ENCODE data around the gene CYP46A1. TPM values are rescaled to one million over a fixed set of nuclear protein-coding genes. Genes with fewer than 3 reads are reported as not detected.

Gene CYP46A1
- polyA plus RNA-seq, 2 of the 4 experiments (the other 2 are of a cell fraction): 0.06 to 0.13 TPM

DNA sequence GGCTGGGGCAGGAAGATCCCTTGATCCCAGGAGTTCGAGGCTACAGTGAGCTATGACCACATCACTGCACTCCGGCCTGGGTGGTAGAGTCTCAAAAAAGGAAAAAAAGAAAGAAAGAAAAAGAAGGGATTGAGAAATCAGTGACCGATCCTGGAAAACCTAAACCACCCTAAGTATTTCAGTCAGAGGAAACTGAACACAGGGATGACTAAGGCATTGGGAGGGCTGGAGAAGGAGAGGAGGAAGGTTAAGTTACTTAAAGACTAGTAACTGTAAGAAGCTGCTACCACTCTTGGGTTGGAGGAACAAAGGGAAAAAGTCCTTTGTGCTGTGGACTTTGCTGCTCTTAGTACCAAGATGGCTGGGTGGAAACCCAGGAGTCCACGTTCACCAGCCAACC is 28.6 kb upstream of the CYP46A1 start:
- no peak overlapping the region for H3K4me2 ChIP-seq
- H3K27ac ChIP-seq: no peak overlapping the region
- DNase-seq (ENCODE audit: low read depth in 1 of 2, low spot score in 1 of 2): no peak
- CTCF ChIA-PET: interaction anchor here (0.8 to 3.4 kb wide), 8 partner anchors 10 to 537 kb away, joined by 3 to 10 read pairs (median 4); no protein-coding TSS in a partner anchor
- H3K4me3 ChIP-seq: no peak overlapping the region
- 70% methylated on average over 4 of the region's 4 CpGs for WGBS (ENCODE audit: missing lambda C conversion rate)
- no peak for ATAC-seq
- H3K4me1 ChIP-seq: peaks cover 4% of the 10 kb centered on the region; the same call in 2 of the 3 replicates
- H3K9me3 ChIP-seq: no peaks in the 10 kb centered on the region
- POLR2A ChIA-PET: no interaction called here
- TF ChIP-seq CTCF (IDR thresholded peaks at IDR 0.05): no peak
- TF ChIP-seq HDAC2 (IDR thresholded peaks at IDR 0.05): no peak
- no peak for TF ChIP-seq CBX2 (IDR thresholded peaks at IDR 0.05; ENCODE audit: borderline replicate concordance, low read depth)
- no peak for TF ChIP-seq ZC3H11A (IDR thresholded peaks at IDR 0.05)
- no peak for TF ChIP-seq HOXA7 (CRISPR knock-in tag; IDR thresholded peaks at IDR 0.05)
- no peak for TF ChIP-seq ZNF302 (CRISPR knock-in tag; IDR thresholded peaks at IDR 0.05)
- TF ChIP-seq RAD21 (conservative IDR thresholded peaks at IDR 0.05 in 1 of 2, IDR thresholded peaks at IDR 0.05 in 1 of 2): no peak
- no peak for TF ChIP-seq MAFK (IDR thresholded peaks at IDR 0.05; ENCODE audit: partially characterized antibody)
- TF ChIP-seq HMGXB4 (CRISPR knock-in tag; IDR thresholded peaks at IDR 0.05; ENCODE audit: borderline replicate concordance): no peak
- no peak for TF ChIP-seq RCOR1 (IDR thresholded peaks at IDR 0.05; ENCODE audit: low read depth, low read length)
- TF ChIP-seq RFX5 (IDR thresholded peaks at IDR 0.05): no peak
- no peak for FAIRE-seq

DNA sequence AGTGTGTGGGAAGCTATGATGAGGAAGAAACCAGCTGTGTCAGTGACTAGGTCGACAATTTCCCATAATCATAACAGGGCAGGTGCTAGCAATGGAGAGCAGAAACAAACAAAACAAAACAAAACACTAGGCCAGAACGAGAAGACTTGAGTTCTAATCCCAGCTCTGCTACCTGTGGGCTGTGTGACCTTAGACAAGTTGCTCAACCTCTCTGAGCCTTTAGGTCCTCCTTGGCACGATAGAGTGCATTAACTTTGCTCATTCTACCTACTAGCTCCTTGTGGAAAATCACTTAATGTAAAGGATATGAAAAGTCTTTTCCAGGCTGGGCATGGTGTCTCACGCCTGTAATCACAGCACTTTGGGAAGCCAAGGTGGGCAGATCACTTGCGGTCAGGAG is 27.9 kb upstream of the CYP46A1 start:
- Histone ChIP-seq H3K4me1 (peaks cover 11% of the 10 kb centered on the region; the same call in 2 of the 3 replicates), H3K4me3 (no peak overlapping the region), H3K4me2 (no peak overlapping the region), H3K9me3 (no peaks in the 10 kb centered on the region), H3K27ac (no peak overlapping the region)
- TF ChIP-seq RFX5 (IDR thresholded peaks at IDR 0.05): no peak
- TF ChIP-seq RARB (CRISPR knock-in tag; IDR thresholded peaks at IDR 0.05): no peak
- peak; percentile 38 for TF ChIP-seq ZFP36 (IDR thresholded peaks at IDR 0.05; ENCODE audit: borderline replicate concordance, partially characterized antibody)
- TF ChIP-seq, protein P1, sequence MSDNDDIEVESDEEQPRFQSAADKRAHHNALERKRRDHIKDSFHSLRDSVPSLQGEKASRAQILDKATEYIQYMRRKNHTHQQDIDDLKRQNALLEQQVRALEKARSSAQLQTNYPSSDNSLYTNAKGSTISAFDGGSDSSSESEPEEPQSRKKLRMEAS (IDR thresholded peaks at IDR 0.05): no peak
- FAIRE-seq (no peak), ATAC-seq (no peak), DNase-seq (ENCODE audit: low read depth in 1 of 2, low spot score in 1 of 2) (no peak)
- WGBS (ENCODE audit: missing lambda C conversion rate): 46% methylated on average over 5 of the region's 5 CpGs
- CTCF ChIA-PET: interaction anchor here (0.6 to 3.4 kb wide), 9 partner anchors 10 to 537 kb away, joined by 3 to 10 read pairs (median 4); no protein-coding TSS in a partner anchor
- POLR2A ChIA-PET: no interaction called here

- FAIRE-seq (no peak), ATAC-seq (no peak), DNase-seq (ENCODE audit: low read depth in 1 of 2, low spot score in 1 of 2) (no peak)
- H3K27ac ChIP-seq: no peak overlapping the region
- H3K9me3 ChIP-seq: no peaks in the 10 kb centered on the region
- ChIA-PET CTCF (interaction anchor here (1.2 to 2.6 kb wide), 4 partner anchors 25 to 140 kb away, joined by 3 to 8 read pairs (median 4); no protein-coding TSS in a partner anchor), POLR2A (no interaction called here)
- TF ChIP-seq POLR2A (IDR thresholded peaks at IDR 0.05; ENCODE audit: low read length) (no peak), TP53 (CRISPR knock-in tag; IDR thresholded peaks at IDR 0.05) (no peak), RNF2 (IDR thresholded peaks at IDR 0.05; ENCODE audit: borderline replicate concordance, low read depth) (no peak), ATOH8 (CRISPR knock-in tag; IDR thresholded peaks at IDR 0.05; ENCODE audit: low read depth) (no peak)
- WGBS (ENCODE audit: missing lambda C conversion rate): 38% methylated on average over 1 of the region's 1 CpG
- no peak overlapping the region for H3K4me2 ChIP-seq
- H3K4me3 ChIP-seq: no peak overlapping the region
- peaks cover 11% of the 10 kb centered on the region; the same call in 2 of the 3 replicates for H3K4me1 ChIP-seq
These were observed 26.4 kb upstream of the CYP46A1 start for GRCh38 chr14:99657645-99658155.
